Spleen (tissue), 11 donors: ENCODE data around the gene ARHGEF10L. TPM values are rescaled to one million over a fixed set of nuclear protein-coding genes. Genes with fewer than 3 reads are reported as not detected.

Source experiments
- DNase-seq: peaks from one replicate; pipeline ENCODE4 v3.0.0-alpha.2; 2020
- H3K27ac ChIP-seq, 8 donors: fragments of 200-600 bp; sonication (generic) in 7 of 8; 1 replicate in 4 of 8; 2 replicates in 4 of 8; pipeline versions ENCODE4 v1.5.0 to v1.8.0; 2016 to 2021; ENCODE audit warnings: inconsistent platforms in 4 of 8, mild to moderate bottlenecking in 4 of 8, moderate library complexity in 1 of 8
- H3K27me3 ChIP-seq, 7 donors: fragments of 200-600 bp; sonication (generic) in 6 of 7; replicated peaks in 1 of 7; 1 replicate in 4 of 7; 2 replicates in 3 of 7; pipeline versions ENCODE4 v1.5.0 to v1.8.0; 2016 to 2021; ENCODE audit warnings: inconsistent platforms in 3 of 7, mild to moderate bottlenecking in 1 of 7
- H3K36me3 ChIP-seq, 6 donors: fragments of 200-600 bp; sonication (generic) in 5 of 6; 1 replicate in 4 of 6; 2 replicates in 2 of 6; pipeline versions ENCODE4 v1.5.0 to v1.8.0; 2016 to 2021; ENCODE audit warnings: inconsistent platforms in 2 of 6
- H3K4me1 ChIP-seq, 6 donors: fragments of 200-600 bp; sonication (generic) in 5 of 6; 1 replicate in 3 of 6; 2 replicates in 3 of 6; pipeline versions ENCODE4 v1.5.0 to v1.8.0; 2016 to 2021; ENCODE audit warnings: inconsistent platforms in 3 of 6
- H3K4me3 ChIP-seq, 8 donors: fragments of 200-600 bp; sonication (generic) in 7 of 8; 1 replicate in 4 of 8; 2 replicates in 4 of 8; pipeline versions ENCODE4 v1.5.0 to v1.8.0; 2016 to 2021; ENCODE audit warnings: inconsistent platforms in 4 of 8, mild to moderate bottlenecking in 4 of 8, moderate library complexity in 2 of 8
- H3K9me3 ChIP-seq, 8 donors: fragments of 200-600 bp; sonication (generic) in 7 of 8; 1 replicate in 4 of 8; 2 replicates in 4 of 8; pipeline versions ENCODE4 v1.5.0 to v1.8.0; 2016 to 2021; ENCODE audit warnings: inconsistent platforms in 4 of 8
- CTCF ChIP-seq, 11 experiments: fragments of 200-600 bp in 7 of 11; fragments of 450-650 bp in 4 of 11; sonication (generic) in 4 of 11; IDR thresholded peaks in 8 of 11; conservative IDR thresholded peaks in 3 of 11; 1 replicate in 7 of 11; 2 replicates in 4 of 11; pipeline versions ENCODE4 v1.4.0 to v1.8.0; 2016 to 2021; ENCODE audit warnings: antibody characterized with exemption in 11 of 11, inconsistent platforms in 4 of 11, mild to moderate bottlenecking in 1 of 11
- POLR2A ChIP-seq, 3 donors: fragments of 450-650 bp; IDR thresholded peaks; one replicate each; pipeline ENCODE4 v1.5.1; 2017; ENCODE audit warnings: antibody characterized with exemption in 3 of 3, mild to moderate bottlenecking in 1 of 3
- POLR2AphosphoS5 ChIP-seq, 3 donors: sonication (generic); formaldehyde crosslinking; IDR thresholded peaks; one replicate each; pipeline ENCODE4 v1.5.1; 2017; ENCODE audit warnings: antibody characterized with exemption in 3 of 3
- WGBS, 5 donors: extraction: QIAGEN DNeasy Blood & Tissue Kit in 3 of 5; methylation state at CpG; one replicate each; pipeline versions ENCODE4 v1.1.5 to v1.1.7; 2013 to 2018; 5-methylcytosine and 5-hydroxymethylcytosine counted together
- intact Hi-C: fragments of 100-400 bp; cut with DNase I; formaldehyde crosslinking; loops from one replicate; pipeline ENCODE4 v1.15.0; 2023; ENCODE audit warnings: low total_unique reads
- polyA plus RNA-seq, 3 donors: library from polyadenylated mRNA; stranded (reverse); fragments of 200-250 nt; gene quantifications; one replicate each; pipeline ENCODE4 v1.2.1, GENCODE V29; 2013
- total RNA-seq, 7 donors: library from RNA; depleted of rRNA in 3 of 7; stranded (reverse); fragments of >200 nt in 3 of 7; fragmentation: NEBNext Ultra II Directional in 4 of 7; extraction: Animal tissue kit (Norgen Biotek cat#: 25700) in 4 of 7; gene quantifications; one replicate each; pipeline versions ENCODE4 v1.1.0 to v1.2.1, GENCODE V29; 2016 to 2021
- donor health status: healthy with polysubstance abuse.
- donor health status: DM: no; HTN: no; CAD: no; lungs with moderate emphysema.
- donor health status: DM: no; HTN: no; CAD: no.
- donor health status: Bipolar disorder and iron deficiency.
- donor health status: healthy.
- donor health status: DM: no; HTN: no; CAD: no.
- donor health status: DM: yes; HTN: yes; CAD: no.

ARHGEF10L gene
- total and polyA plus RNA-seq, 10 donors = 10.0 to 40.9 (median 21.4) TPM

DNA sequence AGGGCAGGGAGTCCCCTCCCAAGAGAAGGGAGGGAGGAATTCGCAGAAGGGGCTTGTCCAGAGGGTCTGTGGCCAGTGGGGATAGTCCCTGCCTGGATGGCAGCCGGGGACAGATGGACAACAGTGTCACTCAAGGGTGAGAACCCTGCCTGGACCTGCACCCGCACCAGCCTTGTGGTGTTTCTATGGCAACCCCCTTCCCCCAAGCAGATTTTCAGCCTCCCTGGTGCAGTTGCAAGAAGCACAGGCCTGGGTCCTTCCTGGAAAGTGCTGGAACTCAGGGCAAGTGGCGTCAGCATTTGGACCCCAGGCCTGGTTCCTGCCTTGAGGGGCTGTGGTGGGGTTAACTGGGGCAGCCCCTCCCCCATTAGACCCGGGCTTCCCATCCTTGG, 131.8 kb downstream of the ARHGEF10L start:
- whole genome bisulfite sequencing, 5 donors = 66 to 82% (median 68%) methylated on average over 5 of the region's 5 CpGs
- no peak for DNase-seq
- Histone ChIP-seq H3K9me3 (no peaks in the 10 kb centered on the region), H3K4me3 (no peak overlapping the region), H3K27ac (no peak overlapping the region), H3K4me1 (peaks cover 0 to 5% (median 0%) of the 10 kb centered on the region in 6 donors), H3K27me3 (no peaks in the 10 kb centered on the region), H3K36me3 (peaks cover 0 to 44% (median 0%) of the 10 kb centered on the region in 6 donors)
- TF ChIP-seq POLR2AphosphoS5 (IDR thresholded peaks at IDR 0.05) (no peak), CTCF (IDR thresholded peaks at IDR 0.05 in 8 of 11, conservative IDR thresholded peaks at IDR 0.05 in 3 of 11) (no peak), POLR2A (IDR thresholded peaks at IDR 0.05) (no peak)
- intact Hi-C loops = no loop called here

DNA sequence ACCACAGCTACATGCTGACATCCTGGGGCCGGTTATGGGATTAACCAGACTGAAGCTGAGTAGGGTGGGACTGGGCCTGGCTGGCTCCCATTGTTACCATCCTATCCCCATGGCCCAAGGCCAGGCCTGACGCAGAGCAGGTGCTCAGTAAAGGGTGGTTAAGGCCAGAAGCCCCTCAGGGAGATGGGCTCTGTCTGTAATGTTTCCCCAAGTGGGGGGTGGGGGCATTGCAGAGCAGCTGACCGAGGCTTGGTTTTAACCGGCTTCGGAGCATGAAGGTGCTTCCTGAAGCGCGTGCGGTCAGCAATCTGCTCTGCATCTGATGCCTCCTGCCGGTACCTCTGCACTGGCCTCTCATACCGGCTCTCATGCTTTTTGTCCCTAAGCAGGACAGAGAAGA, 132.2 kb downstream of the ARHGEF10L start:
- intact Hi-C loops = no loop called here
- no peaks in the 10 kb centered on the region for H3K9me3 ChIP-seq
- TF ChIP-seq POLR2A (IDR thresholded peaks at IDR 0.05) (no peak), CTCF (IDR thresholded peaks at IDR 0.05 in 8 of 11, conservative IDR thresholded peaks at IDR 0.05 in 3 of 11) (no peak), POLR2AphosphoS5 (IDR thresholded peaks at IDR 0.05) (no peak)
- peaks cover 0 to 41% (median 0%) of the 10 kb centered on the region in 6 donors for H3K36me3 ChIP-seq
- peaks cover 0 to 5% (median 0%) of the 10 kb centered on the region in 6 donors for H3K4me1 ChIP-seq
- H3K4me3 ChIP-seq = no peak overlapping the region
- 52 to 58% (median 53%) methylated on average over 7 to 10 of the region's 10 CpGs for WGBS, 5 donors
- no peaks in the 10 kb centered on the region for H3K27me3 ChIP-seq
- no peak for DNase-seq
- H3K27ac ChIP-seq = no peak overlapping the region

- H3K27me3 ChIP-seq = no peaks in the 10 kb centered on the region
- H3K4me1 ChIP-seq = peaks cover 0 to 5% (median 0%) of the 10 kb centered on the region in 6 donors
- no peak overlapping the region for H3K4me3 ChIP-seq
- intact Hi-C loops = no loop called here
- DNase-seq = no peak
- no peak for TF ChIP-seq POLR2AphosphoS5 (IDR thresholded peaks at IDR 0.05)
- TF ChIP-seq CTCF (IDR thresholded peaks at IDR 0.05 in 8 of 11, conservative IDR thresholded peaks at IDR 0.05 in 3 of 11) = no peak
- TF ChIP-seq POLR2A (IDR thresholded peaks at IDR 0.05) = no peak
- no peak overlapping the region for H3K27ac ChIP-seq
- H3K36me3 ChIP-seq = peaks cover 0 to 41% (median 0%) of the 10 kb centered on the region in 6 donors
- H3K9me3 ChIP-seq = no peaks in the 10 kb centered on the region
- 74 to 84% (median 78%) methylated on average over 12 of the region's 12 CpGs for WGBS, 5 donors
Measured at GRCh38 chr1:17672226-17672625, 132.7 kb downstream of the ARHGEF10L start.

GRCh38 chr1:17673329-17674072, 134.0 kb downstream of the ARHGEF10L start:
- H3K4me1 ChIP-seq = peaks cover 0 to 5% (median 0%) of the 10 kb centered on the region in 6 donors
- no peak overlapping the region for H3K27ac ChIP-seq
- H3K36me3 ChIP-seq = peaks cover 0 to 32% (median 0%) of the 10 kb centered on the region in 6 donors
- no peaks in the 10 kb centered on the region for H3K9me3 ChIP-seq
- TF ChIP-seq POLR2A (IDR thresholded peaks at IDR 0.05) (no peak), POLR2AphosphoS5 (IDR thresholded peaks at IDR 0.05) (no peak)
- 55 to 66% (median 65%) methylated on average over 9 to 13 of the region's 13 CpGs for WGBS, 5 donors
- intact Hi-C loops = no loop called here
- no peaks in the 10 kb centered on the region for H3K27me3 ChIP-seq
- no peak overlapping the region for H3K4me3 ChIP-seq
- no peak for DNase-seq
